Ovary (tissue), 9 donors: ENCODE data around the gene NIPA2. TPM values are rescaled to one million over a fixed set of nuclear protein-coding genes. Genes with fewer than 3 reads are reported as not detected.

Experiments used
- DNase-seq, 5 donors: peaks; one replicate each; pipeline ENCODE4 v3.0.0-alpha.2; 2019 to 2020
- H3K27ac ChIP-seq, 2 donors: fragments of 200-600 bp; one replicate each; pipeline versions ENCODE4 v1.5.1 to v1.8.0; 2019 to 2022
- H3K27me3 ChIP-seq: fragments of 200-600 bp; one replicate; pipeline ENCODE4 v1.8.0; 2022
- H3K36me3 ChIP-seq: fragments of 200-600 bp; sonication (generic); one replicate; pipeline ENCODE4 v1.5.1; 2019
- H3K4me1 ChIP-seq: one replicate; pipeline ENCODE4 v1.8.1; 2013; ENCODE audit warnings: mild to moderate bottlenecking, moderate library complexity; ENCODE audit not compliant: insufficient read depth
- H3K4me3 ChIP-seq: fragments of 200-600 bp; sonication (generic); one replicate; pipeline ENCODE4 v1.5.1; 2017
- H3K9me3 ChIP-seq, 2 donors: fragments of 200-600 bp in 1 of 2; sonication (generic) in 1 of 2; one replicate each; pipeline versions ENCODE4 v1.5.1 to v1.8.1; 2013 to 2019; ENCODE audit warnings: mild to moderate bottlenecking in 1 of 2, moderate library complexity in 1 of 2
- EP300 ChIP-seq: sonication (generic); formaldehyde crosslinking; IDR thresholded peaks from one replicate; pipeline ENCODE4 v1.6.1; 2017; ENCODE audit warnings: antibody characterized with exemption
- POLR2A ChIP-seq: fragments of 450-650 bp; IDR thresholded peaks from one replicate; pipeline ENCODE4 v1.6.1; 2017; ENCODE audit warnings: antibody characterized with exemption, mild to moderate bottlenecking, moderate library complexity
- WGBS, 3 donors: extraction: QIAGEN DNeasy Blood & Tissue Kit in 1 of 3; methylation state at CpG; one replicate each; pipeline versions ENCODE4 v1.1.5 to v1.1.7; 2013 to 2017; 5-methylcytosine and 5-hydroxymethylcytosine counted together
- intact Hi-C, 4 donors: fragments of 100-400 bp; cut with DNase I; formaldehyde crosslinking; loops; one replicate each; pipeline versions ENCODE4 v1.11.0 to v1.15.1; 2022 to 2023
- polyA plus RNA-seq, 2 donors: library from polyadenylated mRNA; stranded (reverse); fragments of 200-250 nt in 1 of 2; fragments of 350-450 nt in 1 of 2; fragmentation: Illumina TruSeq in 1 of 2; extraction: RNeasy Lipid Tissue Mini Kit (QIAGEN cat#74804) in 1 of 2; gene quantifications; one replicate each; pipeline ENCODE4 v1.2.3, GENCODE V29; 2013 to 2014
- total RNA-seq, 7 donors: library from RNA; depleted of rRNA in 2 of 7; stranded (reverse); fragments of >200 nt in 2 of 7; fragmentation: NEBNext Ultra II Directional in 3 of 7; extraction: Animal tissue kit (Norgen Biotek cat#: 25700) in 3 of 7; gene quantifications; one replicate each; pipeline versions ENCODE4 v1.1.0 to v1.2.4, GENCODE V29; 2016 to 2023
- TF ChIP-seq, protein P1 (sequence below), 3 donors: fragments of 450-650 bp in 2 of 3; fragments of 200-600 bp in 1 of 3; IDR thresholded peaks; one replicate each; pipeline versions ENCODE4 v1.5.1 to v1.8.0; 2016 to 2022; ENCODE audit warnings: antibody characterized with exemption in 3 of 3, mild to moderate bottlenecking in 1 of 3
- donor health status: DM: no; HTN: no; CAD: no; lungs with moderate emphysema.
- donor health status: DM: no; HTN: no; CAD: no.
- donor health status: Bipolar disorder and iron deficiency.
- donor health status: DM: yes; HTN: yes; CAD: no.
- donor health status: DM: no; HTN: no; CAD: no.
- donor health status: DM: yes; HTN: yes; CAD: no.

The NIPA2 gene
- total and polyA plus RNA-seq, 9 donors = 13.9 to 44.4 (median 30.2) TPM

DNA sequence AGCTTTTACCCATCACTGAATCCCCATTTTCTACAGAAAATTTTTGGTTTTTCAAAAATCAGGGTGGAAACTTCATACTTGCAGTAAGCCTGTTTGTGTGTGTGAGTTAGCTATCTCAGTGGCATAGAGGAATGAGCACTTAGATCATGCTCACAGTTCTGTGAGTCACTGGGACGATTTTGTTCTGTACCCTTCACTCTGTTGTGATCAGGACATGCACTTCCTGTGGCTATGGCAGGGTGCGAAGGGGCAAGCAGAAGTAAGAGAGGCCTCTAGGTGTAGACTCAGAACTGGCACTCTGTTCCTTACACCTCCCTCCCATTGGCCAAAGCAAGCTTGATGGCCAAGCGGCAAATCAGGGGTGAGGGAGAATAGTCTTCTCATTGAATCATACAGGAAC is 11.6 kb downstream of the NIPA2 start:
- Histone ChIP-seq H3K36me3 (no peaks in the 10 kb centered on the region), H3K4me1 (no peaks in the 10 kb centered on the region), H3K9me3 (no peaks in the 10 kb centered on the region), H3K27me3 (no peaks in the 10 kb centered on the region), H3K4me3 (no peak overlapping the region), H3K27ac (no peak overlapping the region)
- WGBS, 3 donors = 87 to 97% (median 94%) methylated on average over 3 of the region's 3 CpGs
- no peak for TF ChIP-seq POLR2A
- TF ChIP-seq, protein P1, sequence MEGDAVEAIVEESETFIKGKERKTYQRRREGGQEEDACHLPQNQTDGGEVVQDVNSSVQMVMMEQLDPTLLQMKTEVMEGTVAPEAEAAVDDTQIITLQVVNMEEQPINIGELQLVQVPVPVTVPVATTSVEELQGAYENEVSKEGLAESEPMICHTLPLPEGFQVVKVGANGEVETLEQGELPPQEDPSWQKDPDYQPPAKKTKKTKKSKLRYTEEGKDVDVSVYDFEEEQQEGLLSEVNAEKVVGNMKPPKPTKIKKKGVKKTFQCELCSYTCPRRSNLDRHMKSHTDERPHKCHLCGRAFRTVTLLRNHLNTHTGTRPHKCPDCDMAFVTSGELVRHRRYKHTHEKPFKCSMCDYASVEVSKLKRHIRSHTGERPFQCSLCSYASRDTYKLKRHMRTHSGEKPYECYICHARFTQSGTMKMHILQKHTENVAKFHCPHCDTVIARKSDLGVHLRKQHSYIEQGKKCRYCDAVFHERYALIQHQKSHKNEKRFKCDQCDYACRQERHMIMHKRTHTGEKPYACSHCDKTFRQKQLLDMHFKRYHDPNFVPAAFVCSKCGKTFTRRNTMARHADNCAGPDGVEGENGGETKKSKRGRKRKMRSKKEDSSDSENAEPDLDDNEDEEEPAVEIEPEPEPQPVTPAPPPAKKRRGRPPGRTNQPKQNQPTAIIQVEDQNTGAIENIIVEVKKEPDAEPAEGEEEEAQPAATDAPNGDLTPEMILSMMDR (IDR thresholded peaks at IDR 0.05) = no peak
- no peak for TF ChIP-seq EP300
- DNase-seq = no peak
- intact Hi-C loops = no loop called here

DNA sequence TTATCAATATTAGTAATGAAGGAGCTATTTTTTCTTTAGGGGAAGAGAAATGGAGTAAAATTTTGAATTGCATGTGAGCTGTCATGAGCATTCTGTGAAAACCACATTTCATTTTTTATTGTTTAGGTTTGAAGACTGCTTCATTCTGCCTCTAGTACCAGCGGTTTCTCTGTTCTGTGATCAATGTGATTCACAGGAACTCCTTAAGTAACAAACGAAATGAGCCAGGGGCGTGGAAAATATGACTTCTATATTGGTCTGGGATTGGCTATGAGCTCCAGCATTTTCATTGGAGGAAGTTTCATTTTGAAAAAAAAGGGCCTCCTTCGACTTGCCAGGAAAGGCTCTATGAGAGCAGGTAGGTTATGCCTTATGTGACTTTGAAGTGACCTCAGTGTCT is 13.0 kb downstream of the NIPA2 start:
- TF ChIP-seq POLR2A = no peak
- TF ChIP-seq EP300 = no peak
- TF ChIP-seq, protein P1 (IDR thresholded peaks at IDR 0.05) = no peak
- Histone ChIP-seq H3K4me1 (no peaks in the 10 kb centered on the region), H3K36me3 (no peaks in the 10 kb centered on the region), H3K4me3 (no peak overlapping the region), H3K27ac (no peak overlapping the region), H3K9me3 (no peaks in the 10 kb centered on the region), H3K27me3 (no peaks in the 10 kb centered on the region)
- WGBS, 3 donors = 84% methylated on average over 4 of the region's 4 CpGs
- intact Hi-C loops = no loop called here
- no peak for DNase-seq

DNA sequence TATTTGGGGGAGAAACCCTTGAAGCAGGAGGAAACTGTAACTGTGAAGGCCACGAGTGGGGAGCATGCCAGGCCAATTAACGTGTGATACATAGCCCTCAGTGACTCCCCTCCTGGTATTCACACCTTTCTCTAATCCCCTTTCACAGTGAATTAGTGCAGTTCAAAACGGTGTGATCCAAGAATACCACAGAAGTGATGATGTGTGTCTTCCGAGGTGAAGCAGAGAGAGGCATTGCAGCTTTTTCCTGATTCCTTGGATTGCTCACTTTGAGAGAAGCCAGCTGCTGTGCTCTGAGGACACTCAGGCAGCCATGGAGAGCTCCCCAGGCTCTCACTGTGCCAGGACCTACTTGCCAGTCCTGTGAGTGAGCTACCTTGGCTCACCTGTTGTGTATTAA is 17.3 kb downstream of the NIPA2 start:
- Histone ChIP-seq H3K4me3 (no peak overlapping the region), H3K27ac (no peak overlapping the region), H3K9me3 (no peaks in the 10 kb centered on the region), H3K36me3 (no peaks in the 10 kb centered on the region), H3K27me3 (no peaks in the 10 kb centered on the region), H3K4me1 (no peaks in the 10 kb centered on the region)
- WGBS, 3 donors = 44 to 52% (median 46%) methylated on average over 4 of the region's 4 CpGs
- TF ChIP-seq EP300 = no peak
- intact Hi-C loops = no loop called here
- DNase-seq = no peak

DNA sequence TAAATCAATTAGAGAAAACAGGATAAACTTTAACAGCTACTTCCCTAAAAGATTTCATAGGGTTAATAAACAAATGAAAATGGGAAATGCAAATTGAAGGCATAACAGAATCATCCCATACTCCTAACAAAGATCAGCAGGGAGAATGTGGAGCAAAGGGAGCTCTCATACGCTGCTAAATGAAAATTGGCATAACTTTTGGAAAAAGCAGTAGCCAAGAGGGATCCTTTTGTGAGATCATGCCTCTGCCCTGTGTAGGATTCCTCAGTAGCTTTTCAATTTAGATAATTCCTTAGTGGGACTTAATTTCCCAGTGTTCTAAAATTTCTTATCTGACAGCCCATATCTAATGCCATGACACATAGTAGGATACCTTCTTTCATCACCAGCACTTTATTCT is 18.2 kb downstream of the NIPA2 start:
- 73 to 94% (median 87%) methylated on average over 1 of the region's 1 CpG for WGBS, 3 donors
- DNase-seq = no peak
- Histone ChIP-seq H3K36me3 (no peaks in the 10 kb centered on the region), H3K9me3 (no peaks in the 10 kb centered on the region), H3K4me3 (no peak overlapping the region), H3K27me3 (no peaks in the 10 kb centered on the region), H3K27ac (no peak overlapping the region), H3K4me1 (no peaks in the 10 kb centered on the region)
- TF ChIP-seq, protein P1 (IDR thresholded peaks at IDR 0.05) = no peak
- TF ChIP-seq EP300 = no peak
- TF ChIP-seq POLR2A = no peak
- intact Hi-C loops = no loop called here

DNA sequence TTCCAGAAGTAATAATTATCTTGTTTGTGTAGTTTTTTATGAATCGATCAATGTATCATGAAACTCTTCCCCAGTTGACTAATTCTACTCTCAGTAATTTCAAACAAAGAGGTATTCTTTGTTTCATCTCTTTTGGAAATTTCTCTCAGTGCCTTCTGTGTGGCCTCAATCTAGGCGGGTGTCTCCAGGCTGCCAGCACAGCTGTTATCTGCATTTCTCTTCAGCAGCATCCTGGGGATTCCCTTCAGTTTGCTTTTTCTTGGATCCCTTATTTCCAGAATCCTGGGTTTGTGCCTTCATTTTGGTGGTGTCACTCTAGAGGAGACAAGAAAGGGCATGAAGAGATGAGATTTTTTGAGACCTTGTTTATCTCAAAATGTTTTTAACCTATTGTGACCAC is 22.7 kb downstream of the NIPA2 start:
- Histone ChIP-seq H3K36me3 (no peaks in the 10 kb centered on the region), H3K27ac (no peak overlapping the region), H3K4me3 (no peak overlapping the region), H3K27me3 (no peaks in the 10 kb centered on the region), H3K4me1 (no peaks in the 10 kb centered on the region), H3K9me3 (no peaks in the 10 kb centered on the region)
- no peak for TF ChIP-seq POLR2A
- no peak for TF ChIP-seq EP300
- TF ChIP-seq, protein P1 (IDR thresholded peaks at IDR 0.05) = no peak
- 55 to 70% (median 67%) methylated on average over 2 of the region's 2 CpGs for WGBS, 3 donors
- intact Hi-C loops = no loop called here
- DNase-seq = no peak
